ENCODE results near the gene VAMP5.

The VAMP5 gene

GRCh38 chr2:85631316-85631715 lies 47.1 kb downstream of the VAMP5 start:
- no peak for DNase-seq (ENCODE audit: low read depth in 4 of 4, low spot score in 1 of 4)

GRCh38 chr2:85635011-85635410 lies 50.8 kb downstream of the VAMP5 start:
- no peak for DNase-seq (ENCODE audit: low read depth in 4 of 4, low spot score in 1 of 4)

DNA sequence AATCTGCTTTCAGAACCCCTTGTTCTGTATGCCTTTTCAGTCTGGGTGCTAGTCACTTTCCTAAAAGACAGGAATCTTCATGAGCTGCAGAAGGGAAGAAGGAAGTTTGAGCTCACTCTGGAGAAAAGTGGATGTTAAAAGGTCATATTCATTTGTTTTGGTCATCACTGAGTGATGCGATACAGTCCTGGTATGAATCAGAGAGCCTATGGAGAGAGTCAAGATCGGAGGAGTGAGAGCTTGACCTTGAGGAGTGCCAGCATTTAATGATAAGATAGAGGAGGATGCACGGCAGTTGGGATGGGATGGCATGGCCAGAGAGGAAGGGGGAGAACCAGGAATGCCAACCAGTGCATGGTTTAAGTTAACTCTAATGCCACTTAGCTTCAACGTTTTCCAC lies 51.4 kb downstream of the VAMP5 start:
- DNase-seq (ENCODE audit: low read depth in 4 of 4, low spot score in 1 of 4): no peak

GRCh38 chr2:85642725-85643124 lies 58.5 kb downstream of the VAMP5 start:
- no peak for DNase-seq (ENCODE audit: low read depth in 4 of 4, low spot score in 1 of 4)
